B cell (primary cell): ENCODE data around the gene GABRR2. TPM values are rescaled to one million over a fixed set of nuclear protein-coding genes. Genes with fewer than 3 reads are reported as not detected.

Source experiments
- ATAC-seq: fragments of 200-7000 bp; cut with Tn5 transposase; one replicate; pipeline ENCODE4 v1.10.0; 2021; ENCODE audit warnings: low read depth, mild to moderate bottlenecking, moderate number of reproducible peaks, moderate library complexity
- CTCF ChIA-PET: fragments of 350-600 bp; sonication (Branson Sonifier 250); formaldehyde crosslinking; loops from one replicate; lab custom pipeline; 2021; ENCODE audit warnings: antibody characterized with exemption, inconsistent platforms; lab: Charles Lee
- POLR2A ChIA-PET: fragments of 350-600 bp; sonication (Branson Sonifier 250); formaldehyde crosslinking; loops from one replicate; lab custom pipeline; 2021; ENCODE audit warnings: antibody characterized with exemption; lab: Charles Lee
- DNase-seq: peaks from one replicate; pipeline ENCODE4 v3.0.0; 2013
- H2AFZ ChIP-seq: 2 replicates; pipeline ENCODE4 v1.6.1; 2012; ENCODE audit warnings: mild to moderate bottlenecking, low read depth, low read length; ENCODE audit not compliant: insufficient read depth, poor library complexity, severe bottlenecking
- H3K27ac ChIP-seq, 2 donors: 1 replicate in 1 of 2; 2 replicates in 1 of 2; pipeline ENCODE4 v1.5.1; 2012 to 2013; ENCODE audit warnings: low read length in 2 of 2, mild to moderate bottlenecking in 2 of 2, moderate library complexity in 1 of 2
- H3K27me3 ChIP-seq, 4 experiments: fragments of 200-600 bp in 1 of 4; sonication (generic) in 1 of 4; replicated peaks in 1 of 4; 1 replicate in 2 of 4; 2 replicates in 2 of 4; pipeline versions ENCODE4 v1.6.1 to v1.7.0; 2013 to 2016; ENCODE audit warnings: low read length in 3 of 4, mild to moderate bottlenecking in 2 of 4, mixed read lengths in 1 of 4, moderate library complexity in 1 of 4; ENCODE audit not compliant: insufficient read depth in 4 of 4, control insufficient read depth in 3 of 4; ENCODE audit errors: control extremely low read depth in 1 of 4
- H3K36me3 ChIP-seq, 2 experiments: replicated peaks in 1 of 2; 1 replicate in 1 of 2; 2 replicates in 1 of 2; pipeline versions ENCODE4 v1.6.1 to v1.7.1; 2013; ENCODE audit warnings: low read length in 1 of 2; ENCODE audit not compliant: insufficient read depth in 2 of 2, control insufficient read depth in 1 of 2; ENCODE audit errors: control extremely low read depth in 1 of 2, extremely low read depth in 1 of 2
- H3K4me1 ChIP-seq, 2 donors: fragments of 200-600 bp in 1 of 2; sonication (generic) in 1 of 2; 1 replicate in 1 of 2; 2 replicates in 1 of 2; pipeline versions ENCODE4 v1.5.1 to v1.6.1; 2013 to 2017; ENCODE audit warnings: low read length in 2 of 2; ENCODE audit not compliant: control insufficient read depth in 2 of 2, insufficient read depth in 2 of 2
- H3K4me2 ChIP-seq: replicated peaks from 2 replicates; pipeline ENCODE3; 2012; ENCODE audit warnings: mild to moderate bottlenecking, low read depth, low read length; ENCODE audit not compliant: poor library complexity, severe bottlenecking
- H3K4me3 ChIP-seq, 5 experiments: fragments of 200-600 bp in 1 of 5; sonication (generic) in 1 of 5; 1 replicate in 3 of 5; 2 replicates in 2 of 5; pipeline versions ENCODE4 v1.5.1 to v1.7.0; 2011 to 2016; ENCODE audit warnings: low read length in 4 of 5, mild to moderate bottlenecking in 4 of 5, low read depth in 2 of 5, control low read depth in 1 of 5, moderate library complexity in 1 of 5; ENCODE audit not compliant: insufficient read depth in 1 of 5; ENCODE audit errors: control extremely low read depth in 1 of 5, extremely low read depth in 1 of 5
- H3K79me2 ChIP-seq: fragments of 200-600 bp; sonication (generic); one replicate; pipeline ENCODE4 v1.6.0; 2016; ENCODE audit warnings: low read length; ENCODE audit not compliant: control insufficient read depth, insufficient read depth
- H3K9ac ChIP-seq: fragments of 200-600 bp; sonication (generic); 2 replicates; pipeline ENCODE4 v1.6.1; 2017; ENCODE audit warnings: mild to moderate bottlenecking, low read length, moderate library complexity
- H3K9me3 ChIP-seq, 3 donors: one replicate each; pipeline versions ENCODE4 v1.6.1 to v1.7.1; 2013; ENCODE audit warnings: low read length in 2 of 3; ENCODE audit not compliant: control insufficient read depth in 2 of 3, insufficient read depth in 1 of 3; ENCODE audit errors: control extremely low read depth in 1 of 3
- H4K20me1 ChIP-seq: 2 replicates; pipeline ENCODE4 v1.6.0; 2012; ENCODE audit warnings: mild to moderate bottlenecking, low read length; ENCODE audit not compliant: insufficient read depth, control insufficient read depth, poor library complexity, severe bottlenecking
- H3K27ac Mint-ChIP-seq: one replicate; pipeline ENCODE4 v1.8.0; 2021; ENCODE audit warnings: mixed read lengths
- H3K27me3 Mint-ChIP-seq: one replicate; pipeline ENCODE4 v1.8.0; 2021; ENCODE audit warnings: mixed read lengths
- H3K4me1 Mint-ChIP-seq: one replicate; pipeline ENCODE4 v1.8.0; 2021; ENCODE audit warnings: mixed read lengths
- H3K4me3 Mint-ChIP-seq: one replicate; pipeline ENCODE4 v1.8.0; 2021; ENCODE audit warnings: mixed read lengths
- H3K9me3 Mint-ChIP-seq: one replicate; pipeline ENCODE4 v1.8.0; 2022; ENCODE audit warnings: mixed read lengths; ENCODE audit not compliant: insufficient read depth
- EZH2 ChIP-seq: IDR thresholded peaks from 2 replicates; pipeline ENCODE4 v1.6.1; 2012; ENCODE audit warnings: borderline replicate concordance, low read depth, mild to moderate bottlenecking, moderate library complexity, low read length; ENCODE audit not compliant: insufficient read depth, poor library complexity, severe bottlenecking
- WGBS: methylation state at CpG from one replicate; pipeline ENCODE4 v1.1.5; 2013; ENCODE audit warnings: missing lambda C conversion rate; ENCODE audit not compliant: insufficient coverage; 5-methylcytosine and 5-hydroxymethylcytosine counted together
- intact Hi-C: fragments of 100-400 bp; cut with micrococcal nuclease; formaldehyde crosslinking; loops from one replicate; pipeline ENCODE4 v1.10.0; 2022
- polyA plus RNA-seq: library from polyadenylated mRNA; depleted of rRNA; stranded (reverse); fragments of >200 nt; gene quantifications from 2 replicates; pipeline ENCODE4 v1.2.3, GENCODE V29; 2012
- total RNA-seq, 2 donors: library from RNA; stranded (reverse); fragments of 120-200 nt in 1 of 2; gene quantifications; 1 replicate in 1 of 2; 2 replicates in 1 of 2; pipeline versions ENCODE4 v1.2.3 to v1.2.4, GENCODE V29; 2013 to 2022
- TF ChIP-seq, protein P1 (sequence below): fragments of 200-600 bp; IDR thresholded peaks from one replicate; pipeline ENCODE4 v1.8.0; 2022; ENCODE audit warnings: antibody characterized with exemption, mild to moderate bottlenecking

The GABRR2 gene
- total and polyA plus RNA-seq, 2 donors (not counting 1 experiment from before 2014, with no cell fraction given) = 0.59 to 4.7 TPM

DNA sequence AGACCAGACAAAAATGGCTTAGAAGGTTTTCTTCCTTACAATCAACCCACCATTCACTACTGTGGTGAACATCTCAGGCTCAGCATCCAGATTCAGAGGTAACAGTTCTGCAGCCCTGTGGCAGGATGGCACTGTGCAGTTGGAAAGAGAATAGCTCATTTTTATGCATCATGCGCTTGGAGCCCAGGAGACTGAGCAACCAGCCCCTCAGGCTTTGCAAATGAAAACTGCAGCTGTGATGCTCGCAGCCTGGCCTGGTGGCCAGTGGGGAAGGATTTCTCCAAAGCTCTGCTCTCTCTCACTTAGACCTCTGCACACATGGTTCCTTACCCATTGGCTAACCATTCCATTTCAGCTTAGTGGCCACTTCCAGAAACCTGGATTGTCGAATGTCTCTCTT is 45.8 kb downstream of the GABRR2 start:
- H3K36me3 ChIP-seq = no peaks in the 10 kb centered on the region
- H3K4me3 ChIP-seq = no peak overlapping the region
- no peak overlapping the region for H2AFZ ChIP-seq
- TF ChIP-seq EZH2 = no peak
- TF ChIP-seq, protein P1, sequence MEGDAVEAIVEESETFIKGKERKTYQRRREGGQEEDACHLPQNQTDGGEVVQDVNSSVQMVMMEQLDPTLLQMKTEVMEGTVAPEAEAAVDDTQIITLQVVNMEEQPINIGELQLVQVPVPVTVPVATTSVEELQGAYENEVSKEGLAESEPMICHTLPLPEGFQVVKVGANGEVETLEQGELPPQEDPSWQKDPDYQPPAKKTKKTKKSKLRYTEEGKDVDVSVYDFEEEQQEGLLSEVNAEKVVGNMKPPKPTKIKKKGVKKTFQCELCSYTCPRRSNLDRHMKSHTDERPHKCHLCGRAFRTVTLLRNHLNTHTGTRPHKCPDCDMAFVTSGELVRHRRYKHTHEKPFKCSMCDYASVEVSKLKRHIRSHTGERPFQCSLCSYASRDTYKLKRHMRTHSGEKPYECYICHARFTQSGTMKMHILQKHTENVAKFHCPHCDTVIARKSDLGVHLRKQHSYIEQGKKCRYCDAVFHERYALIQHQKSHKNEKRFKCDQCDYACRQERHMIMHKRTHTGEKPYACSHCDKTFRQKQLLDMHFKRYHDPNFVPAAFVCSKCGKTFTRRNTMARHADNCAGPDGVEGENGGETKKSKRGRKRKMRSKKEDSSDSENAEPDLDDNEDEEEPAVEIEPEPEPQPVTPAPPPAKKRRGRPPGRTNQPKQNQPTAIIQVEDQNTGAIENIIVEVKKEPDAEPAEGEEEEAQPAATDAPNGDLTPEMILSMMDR = no peak
- POLR2A ChIA-PET = no interaction called here
- peaks cover 10 to 14% of the 10 kb centered on the region in 2 donors for H3K4me1 ChIP-seq
- H3K27ac Mint-ChIP-seq = no peak overlapping the region
- H3K27me3 ChIP-seq = no peaks in the 10 kb centered on the region
- H4K20me1 ChIP-seq = no peaks in the 10 kb centered on the region
- WGBS = 100% methylated on average over 2 of the region's 3 CpGs
- intact Hi-C loops = no loop called here
- no peak overlapping the region for H3K9ac ChIP-seq
- H3K4me1 Mint-ChIP-seq = peaks cover 13% of the 10 kb centered on the region
- ATAC-seq = no peak
- H3K79me2 ChIP-seq = no peaks in the 10 kb centered on the region
- CTCF ChIA-PET = no interaction called here
- H3K4me2 ChIP-seq = no peak overlapping the region
- H3K4me3 Mint-ChIP-seq = no peak overlapping the region
- no peak for DNase-seq
- no peaks in the 10 kb centered on the region for H3K9me3 ChIP-seq
- no peak overlapping the region for H3K27ac ChIP-seq
- H3K9me3 Mint-ChIP-seq = no peaks in the 10 kb centered on the region
- H3K27me3 Mint-ChIP-seq = no peaks in the 10 kb centered on the region

DNA sequence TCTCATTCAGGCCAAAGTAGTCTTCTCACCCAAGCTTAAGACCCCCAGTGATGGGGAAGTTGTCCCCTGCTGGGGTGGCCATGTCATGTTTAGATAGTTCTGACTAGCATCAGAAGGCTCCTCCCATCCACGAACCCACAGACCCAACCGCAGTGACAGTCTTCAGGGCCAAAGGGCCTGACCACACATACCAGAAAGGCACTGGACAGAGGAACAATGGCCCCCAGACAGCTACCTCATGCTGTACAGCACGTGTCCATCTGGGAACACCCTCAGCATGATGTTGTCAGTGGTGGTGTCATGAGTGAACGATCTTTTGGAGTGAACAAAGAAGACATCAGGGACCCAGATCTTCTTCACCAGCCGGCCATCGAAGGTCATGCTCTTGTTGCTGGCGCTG is 46.3 kb downstream of the GABRR2 start:
- no peaks in the 10 kb centered on the region for H3K9me3 ChIP-seq
- TF ChIP-seq, protein P1 = no peak
- TF ChIP-seq EZH2 = no peak
- no peak overlapping the region for H3K27ac ChIP-seq
- DNase-seq (no peak), ATAC-seq (no peak)
- no peak overlapping the region for H3K4me3 ChIP-seq
- Mint-ChIP-seq H3K4me1 (peaks cover 13% of the 10 kb centered on the region), H3K4me3 (no peak overlapping the region), H3K27me3 (no peaks in the 10 kb centered on the region), H3K27ac (no peak overlapping the region), H3K9me3 (no peaks in the 10 kb centered on the region)
- WGBS = 96% methylated on average over 7 of the region's 7 CpGs
- no peak overlapping the region for H3K4me2 ChIP-seq
- ChIA-PET CTCF (no interaction called here), POLR2A (no interaction called here)
- H3K27me3 ChIP-seq = no peaks in the 10 kb centered on the region
- H3K79me2 ChIP-seq = no peaks in the 10 kb centered on the region
- intact Hi-C loops = no loop called here
- no peaks in the 10 kb centered on the region for H4K20me1 ChIP-seq
- H3K9ac ChIP-seq = no peak overlapping the region
- H3K36me3 ChIP-seq = no peaks in the 10 kb centered on the region
- H3K4me1 ChIP-seq = peaks cover 10 to 14% of the 10 kb centered on the region in 2 donors
- no peak overlapping the region for H2AFZ ChIP-seq
